Thyroid gland (tissue), 4 donors: ENCODE data around the gene PAGR1. TPM values are rescaled to one million over a fixed set of nuclear protein-coding genes. Genes with fewer than 3 reads are reported as not detected.
A peak's percentile ranks its signal among the peaks of the same experiment; 100 is the strongest.

ENCODE experiments used
- DNase-seq, 2 donors: peaks; one replicate each; pipeline ENCODE4 v3.0.0-alpha.2; 2019
- H3K27ac ChIP-seq, 3 donors: fragments of 200-600 bp; sonication (generic); 1 replicate in 2 of 3; 2 replicates in 1 of 3; pipeline ENCODE4 v1.5.1; 2016 to 2019; ENCODE audit warnings: mild to moderate bottlenecking in 1 of 3, moderate library complexity in 1 of 3
- H3K27me3 ChIP-seq: fragments of 200-600 bp; sonication (generic); one replicate; pipeline ENCODE4 v1.5.1; 2019
- H3K36me3 ChIP-seq, 2 donors: fragments of 200-600 bp; sonication (generic); one replicate each; pipeline ENCODE4 v1.5.1; 2016 to 2019
- H3K4me1 ChIP-seq, 2 donors: fragments of 200-600 bp; sonication (generic); one replicate each; pipeline ENCODE4 v1.5.1; 2017 to 2019
- H3K4me3 ChIP-seq, 3 donors: fragments of 200-600 bp; sonication (generic); replicated peaks in 1 of 3; 1 replicate in 2 of 3; 2 replicates in 1 of 3; pipeline ENCODE4 v1.5.1; 2016; ENCODE audit warnings: mild to moderate bottlenecking in 1 of 3
- H3K9me3 ChIP-seq: fragments of 200-600 bp; sonication (generic); one replicate; pipeline ENCODE4 v1.5.1; 2017
- POLR2A ChIP-seq, 2 donors: fragments of 450-650 bp; IDR thresholded peaks; one replicate each; pipeline ENCODE4 v1.6.1; 2017; ENCODE audit warnings: antibody characterized with exemption in 2 of 2, mild to moderate bottlenecking in 2 of 2, moderate library complexity in 1 of 2
- WGBS, 2 donors: methylation state at CpG; one replicate each; pipeline ENCODE4 v1.1.5; 2017; 5-methylcytosine and 5-hydroxymethylcytosine counted together
- intact Hi-C: fragments of 100-400 bp; cut with DNase I; formaldehyde crosslinking; loops from one replicate; pipeline ENCODE4 v1.15.1; 2023
- total RNA-seq, 4 donors: library from RNA; depleted of rRNA; stranded (reverse); fragments of >200 nt; gene quantifications; one replicate each; pipeline ENCODE4 v1.2.3, GENCODE V29; 2016
- TF ChIP-seq, protein P1 (sequence below), 6 experiments: fragments of 200-600 bp in 3 of 6; fragments of 450-650 bp in 3 of 6; sonication (generic) in 3 of 6; IDR thresholded peaks; one replicate each; pipeline ENCODE4 v1.5.1; 2016 to 2019; ENCODE audit warnings: antibody characterized with exemption in 6 of 6, mild to moderate bottlenecking in 2 of 6, inconsistent platforms in 1 of 6, moderate library complexity in 1 of 6

PAGR1 gene
- total RNA-seq, 4 donors from 2014 or later: 38.2 to 75.0 (median 55.2) TPM

DNA sequence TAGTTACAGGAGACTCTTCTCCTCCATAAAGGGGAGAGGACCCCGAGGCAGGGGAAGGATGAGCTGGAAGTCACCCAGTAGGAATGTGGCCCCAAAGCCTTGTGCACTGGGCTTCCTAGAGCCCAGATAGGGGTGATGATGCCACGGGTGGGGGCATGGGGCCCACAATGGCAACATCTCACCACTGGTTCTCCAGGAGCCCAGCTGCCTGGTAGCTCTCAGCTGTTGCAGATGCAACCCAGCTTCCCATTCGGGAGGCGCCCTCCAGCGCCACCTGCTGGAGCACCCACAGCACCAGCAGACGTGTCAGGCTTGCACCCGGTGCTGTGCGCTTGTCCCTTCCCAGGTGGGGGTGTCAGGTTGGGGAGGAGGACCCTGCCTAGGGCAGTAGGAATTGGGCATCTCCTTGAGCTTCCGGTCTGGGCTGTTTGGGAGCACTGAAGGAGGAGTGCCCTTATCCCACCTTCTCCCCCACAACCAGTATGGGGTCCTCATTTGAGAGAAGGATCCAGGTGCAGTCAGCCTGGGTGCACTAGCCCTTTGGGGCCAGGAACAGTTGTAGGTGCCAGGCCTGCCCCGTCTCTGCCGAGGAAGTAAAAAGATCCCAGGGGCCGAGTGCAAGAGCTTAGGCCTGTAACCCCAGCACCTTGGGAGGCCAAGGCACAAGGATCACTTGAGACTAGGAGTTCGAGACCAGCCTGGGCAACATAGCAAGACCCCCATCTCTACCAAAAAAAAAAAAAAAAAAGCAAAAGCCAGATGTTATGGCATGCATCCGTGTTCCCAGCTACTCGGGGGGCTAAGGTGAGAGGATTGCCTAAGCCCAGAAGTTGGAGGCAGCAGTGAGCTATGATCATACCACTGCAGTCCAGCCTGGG lies 32.7 kb downstream of the PAGR1 start:
- peak; percentile 49 to 68 for DNase-seq
- TF ChIP-seq, protein P1, sequence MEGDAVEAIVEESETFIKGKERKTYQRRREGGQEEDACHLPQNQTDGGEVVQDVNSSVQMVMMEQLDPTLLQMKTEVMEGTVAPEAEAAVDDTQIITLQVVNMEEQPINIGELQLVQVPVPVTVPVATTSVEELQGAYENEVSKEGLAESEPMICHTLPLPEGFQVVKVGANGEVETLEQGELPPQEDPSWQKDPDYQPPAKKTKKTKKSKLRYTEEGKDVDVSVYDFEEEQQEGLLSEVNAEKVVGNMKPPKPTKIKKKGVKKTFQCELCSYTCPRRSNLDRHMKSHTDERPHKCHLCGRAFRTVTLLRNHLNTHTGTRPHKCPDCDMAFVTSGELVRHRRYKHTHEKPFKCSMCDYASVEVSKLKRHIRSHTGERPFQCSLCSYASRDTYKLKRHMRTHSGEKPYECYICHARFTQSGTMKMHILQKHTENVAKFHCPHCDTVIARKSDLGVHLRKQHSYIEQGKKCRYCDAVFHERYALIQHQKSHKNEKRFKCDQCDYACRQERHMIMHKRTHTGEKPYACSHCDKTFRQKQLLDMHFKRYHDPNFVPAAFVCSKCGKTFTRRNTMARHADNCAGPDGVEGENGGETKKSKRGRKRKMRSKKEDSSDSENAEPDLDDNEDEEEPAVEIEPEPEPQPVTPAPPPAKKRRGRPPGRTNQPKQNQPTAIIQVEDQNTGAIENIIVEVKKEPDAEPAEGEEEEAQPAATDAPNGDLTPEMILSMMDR (IDR thresholded peaks at IDR 0.05): peak; percentile 33 to 83 (median 58)
- no peak for TF ChIP-seq POLR2A (IDR thresholded peaks at IDR 0.05)
- Histone ChIP-seq H3K27ac (no peak overlapping the region), H3K4me1 (peaks cover 0 to 8% of the 10 kb centered on the region in 2 donors), H3K9me3 (no peaks in the 10 kb centered on the region), H3K4me3 (no peak overlapping the region), H3K36me3 (peaks cover 22 to 36% of the 10 kb centered on the region in 2 donors), H3K27me3 (no peaks in the 10 kb centered on the region)
- intact Hi-C loops: no loop called here
- 70 to 78% methylated on average over 7 to 9 of the region's 15 CpGs for WGBS, 2 donors

DNA sequence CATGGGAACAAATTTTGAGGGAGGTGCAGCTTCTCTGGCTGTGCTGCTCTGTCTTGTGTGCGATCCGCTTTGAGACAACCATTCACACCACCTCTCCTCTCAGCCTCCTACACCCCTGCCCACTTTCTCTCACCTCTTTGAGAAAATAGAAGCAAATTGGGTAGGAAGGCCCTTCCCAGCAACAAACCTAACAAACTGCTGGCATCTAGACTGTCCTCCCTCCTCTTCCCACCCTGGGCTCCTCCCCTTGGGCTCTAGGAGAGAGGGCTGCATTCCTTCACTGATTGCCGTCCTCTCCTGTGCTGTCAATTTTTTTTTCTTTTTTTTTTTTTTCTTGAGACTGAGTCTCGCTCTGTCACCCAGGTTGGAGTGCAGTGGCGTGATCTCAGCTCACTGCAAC lies 33.6 kb downstream of the PAGR1 start:
- no peak overlapping the region for H3K27ac ChIP-seq
- H3K36me3 ChIP-seq: peaks cover 21 to 31% of the 10 kb centered on the region in 2 donors
- H3K4me3 ChIP-seq: no peak overlapping the region
- H3K4me1 ChIP-seq: peaks cover 0 to 8% of the 10 kb centered on the region in 2 donors
- H3K9me3 ChIP-seq: no peaks in the 10 kb centered on the region
- H3K27me3 ChIP-seq: no peaks in the 10 kb centered on the region
- TF ChIP-seq, protein P1 (IDR thresholded peaks at IDR 0.05): no peak
- no peak for TF ChIP-seq POLR2A (IDR thresholded peaks at IDR 0.05)
- WGBS, 2 donors: 37 to 41% methylated on average over 5 of the region's 5 CpGs
- peak; percentile 68 to 71 for DNase-seq
- intact Hi-C loops: no loop called here

DNA sequence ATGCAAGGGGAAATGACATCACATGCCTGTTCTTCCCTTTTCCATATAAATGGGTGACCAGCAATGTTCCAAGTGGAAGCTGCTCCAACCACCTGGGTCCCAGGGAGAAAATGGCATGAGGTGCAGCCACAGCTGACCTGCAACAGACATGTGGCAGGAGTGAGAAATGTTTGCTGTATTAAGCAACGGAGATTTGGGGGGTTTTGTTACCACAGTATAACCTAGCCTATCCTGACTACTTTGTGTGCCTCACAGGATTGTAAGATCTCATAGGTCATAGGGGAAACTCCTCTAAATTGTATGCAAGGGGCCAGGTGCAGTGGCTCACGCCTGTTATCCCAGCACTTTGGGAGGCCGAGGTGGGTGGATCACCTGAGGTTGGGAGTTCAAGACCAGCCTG lies 35.0 kb downstream of the PAGR1 start:
- Histone ChIP-seq H3K9me3 (no peaks in the 10 kb centered on the region), H3K36me3 (peaks cover 12 to 16% of the 10 kb centered on the region in 2 donors), H3K27ac (no peak overlapping the region)

DNA sequence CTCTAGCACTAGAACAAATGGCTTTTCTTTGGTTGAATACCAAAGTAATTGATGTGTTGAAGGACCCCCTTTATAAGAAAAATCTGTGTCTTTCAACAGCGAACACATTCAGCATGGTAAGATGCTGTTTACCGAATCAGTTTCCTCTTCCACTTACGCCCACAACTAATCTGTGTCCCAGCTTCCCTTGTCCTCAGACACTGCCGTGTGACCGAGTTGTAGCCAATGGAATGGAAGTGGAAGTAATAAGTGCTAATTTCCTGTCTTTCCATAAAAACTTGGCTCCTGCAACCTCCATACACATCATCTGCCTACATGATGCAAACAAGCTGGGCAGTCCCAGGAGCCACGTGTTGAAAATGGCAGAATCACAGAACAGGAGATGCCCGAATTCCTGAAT lies 36.7 kb downstream of the PAGR1 start:
- peaks cover 2% of the 10 kb centered on the region in 2 donors for H3K36me3 ChIP-seq
- intact Hi-C loops: no loop called here
- TF ChIP-seq, protein P1 (IDR thresholded peaks at IDR 0.05): no peak
- TF ChIP-seq POLR2A (IDR thresholded peaks at IDR 0.05): no peak
- no peak overlapping the region for H3K4me3 ChIP-seq
- peaks cover 0 to 8% of the 10 kb centered on the region in 2 donors for H3K4me1 ChIP-seq
- no peaks in the 10 kb centered on the region for H3K27me3 ChIP-seq
- no peaks in the 10 kb centered on the region for H3K9me3 ChIP-seq
- no peak for DNase-seq
- 52 to 55% methylated on average over 7 of the region's 7 CpGs for WGBS, 2 donors
- H3K27ac ChIP-seq: no peak overlapping the region

More for the DNA sequence above, 35.0 kb downstream of the PAGR1 start:
- no peak for TF ChIP-seq POLR2A (IDR thresholded peaks at IDR 0.05)
- TF ChIP-seq, protein P1 (IDR thresholded peaks at IDR 0.05): no peak
- no peaks in the 10 kb centered on the region for H3K27me3 ChIP-seq
- 87 to 97% methylated on average over 3 of the region's 3 CpGs for WGBS, 2 donors
- intact Hi-C loops: no loop called here
- no peak for DNase-seq
- no peak overlapping the region for H3K4me3 ChIP-seq
- H3K4me1 ChIP-seq: peaks cover 0 to 8% of the 10 kb centered on the region in 2 donors

DNA sequence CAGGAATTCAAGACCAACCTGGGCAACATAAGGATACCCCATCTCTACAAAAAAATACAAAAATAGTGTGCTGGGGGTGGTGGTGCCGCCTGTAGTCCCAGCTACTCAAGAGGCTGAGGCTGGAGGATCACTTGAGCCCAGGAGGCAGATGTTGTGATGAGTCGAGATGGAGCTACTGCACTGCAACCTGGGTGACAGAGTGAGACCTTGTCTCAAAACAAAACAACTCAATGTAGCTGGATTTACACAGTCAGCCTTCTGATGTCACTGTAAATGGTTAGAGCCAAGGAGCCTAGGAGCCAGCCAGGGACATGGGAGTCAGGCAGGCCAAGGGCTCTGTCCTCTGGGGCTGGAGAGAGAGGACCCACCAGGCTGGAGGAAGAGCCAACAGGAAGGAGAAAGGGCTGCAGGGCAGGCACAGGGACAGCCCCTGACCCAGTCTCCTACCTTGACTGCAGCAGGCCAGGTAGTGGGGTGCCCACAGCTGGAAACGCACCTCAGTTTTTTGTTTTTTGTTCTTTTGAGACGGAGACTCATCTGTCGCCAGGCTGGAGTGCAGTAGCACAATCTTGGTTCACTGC lies 38.7 kb downstream of the PAGR1 start:
- Histone ChIP-seq H3K27ac (no peak overlapping the region), H3K4me3 (no peak overlapping the region), H3K36me3 (peaks cover 9 to 10% of the 10 kb centered on the region in 2 donors), H3K27me3 (no peaks in the 10 kb centered on the region), H3K9me3 (no peaks in the 10 kb centered on the region), H3K4me1 (no peaks in the 10 kb centered on the region)
- TF ChIP-seq, protein P1 (IDR thresholded peaks at IDR 0.05): no peak
- no peak for TF ChIP-seq POLR2A (IDR thresholded peaks at IDR 0.05)
- 74 to 79% methylated on average over 5 of the region's 5 CpGs for WGBS, 2 donors
- no peak for DNase-seq
- intact Hi-C loops: no loop called here
